ENCODE results near the gene CBLB.

DNA sequence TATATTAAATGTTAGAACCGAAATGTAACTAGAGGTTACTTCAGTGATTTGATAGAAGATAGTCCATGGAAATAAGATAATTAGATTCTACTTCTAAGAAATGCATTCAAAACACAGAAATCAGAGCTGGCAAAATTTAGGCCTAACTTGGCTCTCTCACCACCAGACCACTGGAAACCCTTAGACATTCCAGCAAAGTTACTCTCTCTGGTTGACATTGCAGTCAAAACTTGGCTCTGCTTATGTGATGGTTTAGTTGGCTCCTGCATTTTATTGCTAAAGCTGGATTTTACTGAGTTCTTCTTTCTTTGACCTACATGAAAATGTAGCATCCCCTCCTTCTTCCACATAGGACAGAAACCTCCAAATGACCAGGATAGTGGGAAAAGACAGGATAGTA, 35.4 kb upstream of the CBLB start:
- TF ChIP-seq EZH2phosphoT487 (IDR thresholded peaks at IDR 0.05; ENCODE audit: borderline replicate concordance, low read depth, low read length): no peak
- TF ChIP-seq, protein P1, sequence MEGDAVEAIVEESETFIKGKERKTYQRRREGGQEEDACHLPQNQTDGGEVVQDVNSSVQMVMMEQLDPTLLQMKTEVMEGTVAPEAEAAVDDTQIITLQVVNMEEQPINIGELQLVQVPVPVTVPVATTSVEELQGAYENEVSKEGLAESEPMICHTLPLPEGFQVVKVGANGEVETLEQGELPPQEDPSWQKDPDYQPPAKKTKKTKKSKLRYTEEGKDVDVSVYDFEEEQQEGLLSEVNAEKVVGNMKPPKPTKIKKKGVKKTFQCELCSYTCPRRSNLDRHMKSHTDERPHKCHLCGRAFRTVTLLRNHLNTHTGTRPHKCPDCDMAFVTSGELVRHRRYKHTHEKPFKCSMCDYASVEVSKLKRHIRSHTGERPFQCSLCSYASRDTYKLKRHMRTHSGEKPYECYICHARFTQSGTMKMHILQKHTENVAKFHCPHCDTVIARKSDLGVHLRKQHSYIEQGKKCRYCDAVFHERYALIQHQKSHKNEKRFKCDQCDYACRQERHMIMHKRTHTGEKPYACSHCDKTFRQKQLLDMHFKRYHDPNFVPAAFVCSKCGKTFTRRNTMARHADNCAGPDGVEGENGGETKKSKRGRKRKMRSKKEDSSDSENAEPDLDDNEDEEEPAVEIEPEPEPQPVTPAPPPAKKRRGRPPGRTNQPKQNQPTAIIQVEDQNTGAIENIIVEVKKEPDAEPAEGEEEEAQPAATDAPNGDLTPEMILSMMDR (conservative IDR thresholded peaks at IDR 0.05; ENCODE audit: low read length): no peak

Data from OCI-LY7 (cell line).